ENCODE results near the gene HTATSF1.

The HTATSF1 gene

GRCh38 chrX:136497556-136498052 is at the start of gene HTATSF1:
Gene HTATSF1 (plus strand): TSS chrX:136497592. CDS start chrX:136497685, 93 bp downstream.
- DNase-seq, result no peak

GRCh38 chrX:136447968-136448367 is 49.4 kb upstream of the HTATSF1 start:
- DNase-seq, result no peak

GRCh38 chrX:136450050-136450830 is 47.2 kb upstream of the HTATSF1 start:
- no peak for DNase-seq

- no peak for DNase-seq
Measured at GRCh38 chrX:136452614-136453013, 44.8 kb upstream of the HTATSF1 start.

GRCh38 chrX:136453114-136453513 is 44.3 kb upstream of the HTATSF1 start:
- no peak for DNase-seq

- peak; percentile 68 for DNase-seq
Measured at GRCh38 chrX:136453771-136454170, 43.6 kb upstream of the HTATSF1 start.

- no peak for DNase-seq
Measured at GRCh38 chrX:136456133-136456532, 41.3 kb upstream of the HTATSF1 start.

- no peak for DNase-seq
Measured at GRCh38 chrX:136457303-136457917, 40.0 kb upstream of the HTATSF1 start.

GRCh38 chrX:136464589-136464988 is 32.8 kb upstream of the HTATSF1 start:
- DNase-seq, result no peak

- no peak for DNase-seq
Measured at GRCh38 chrX:136467303-136467702, 30.1 kb upstream of the HTATSF1 start.

- no peak for DNase-seq
Measured at GRCh38 chrX:136468391-136469103, 28.8 kb upstream of the HTATSF1 start.

- no peak for DNase-seq
Measured at GRCh38 chrX:136473663-136474062, 23.7 kb upstream of the HTATSF1 start.

GRCh38 chrX:136475236-136475635 is 22.2 kb upstream of the HTATSF1 start:
- DNase-seq, result no peak

GRCh38 chrX:136476501-136476900 is 20.9 kb upstream of the HTATSF1 start:
- DNase-seq, result no peak

GRCh38 chrX:136477026-136477425 is 20.4 kb upstream of the HTATSF1 start:
- DNase-seq, result no peak

- no peak for DNase-seq
Measured at GRCh38 chrX:136480383-136480782, 17.0 kb upstream of the HTATSF1 start.

GRCh38 chrX:136487647-136488046 is 9.7 kb upstream of the HTATSF1 start, which contains the start of gene BRS3:
Gene BRS3 (plus strand): TSS chrX:136487947. CDS start chrX:136488115, 168 bp downstream.
- DNase-seq, result no peak

GRCh38 chrX:136488706-136489105 is 8.7 kb upstream of the HTATSF1 start:
- DNase-seq, result no peak

- DNase-seq, result no peak
Measured at GRCh38 chrX:136491832-136492231, 5.6 kb upstream of the HTATSF1 start.

GRCh38 chrX:136493011-136493410 is 4.4 kb upstream of the HTATSF1 start:
- no peak for DNase-seq

GRCh38 chrX:136495043-136495442 is 2.3 kb upstream of the HTATSF1 start:
- no peak for DNase-seq

GRCh38 chrX:136496186-136496763 is 1.1 kb upstream of the HTATSF1 start:
- no peak for DNase-seq
